GM11168 (cell line): ENCODE results near the gene AHNAK2.
"Not testable (repeated sequence)": the region's sequence is repeated elsewhere in the genome, so short reads cannot be mapped to it uniquely, and the experiment has no call there.

Experiments
- in situ Hi-C: fragments of 300-500 bp; cut with MboI; formaldehyde crosslinking; loops from one replicate; pipeline ENCODE4 v1.12.0; 2022; ENCODE audit warnings: low sequenced_read_pairs; ENCODE audit not compliant: unreplicated experiment

AHNAK2 gene

DNA sequence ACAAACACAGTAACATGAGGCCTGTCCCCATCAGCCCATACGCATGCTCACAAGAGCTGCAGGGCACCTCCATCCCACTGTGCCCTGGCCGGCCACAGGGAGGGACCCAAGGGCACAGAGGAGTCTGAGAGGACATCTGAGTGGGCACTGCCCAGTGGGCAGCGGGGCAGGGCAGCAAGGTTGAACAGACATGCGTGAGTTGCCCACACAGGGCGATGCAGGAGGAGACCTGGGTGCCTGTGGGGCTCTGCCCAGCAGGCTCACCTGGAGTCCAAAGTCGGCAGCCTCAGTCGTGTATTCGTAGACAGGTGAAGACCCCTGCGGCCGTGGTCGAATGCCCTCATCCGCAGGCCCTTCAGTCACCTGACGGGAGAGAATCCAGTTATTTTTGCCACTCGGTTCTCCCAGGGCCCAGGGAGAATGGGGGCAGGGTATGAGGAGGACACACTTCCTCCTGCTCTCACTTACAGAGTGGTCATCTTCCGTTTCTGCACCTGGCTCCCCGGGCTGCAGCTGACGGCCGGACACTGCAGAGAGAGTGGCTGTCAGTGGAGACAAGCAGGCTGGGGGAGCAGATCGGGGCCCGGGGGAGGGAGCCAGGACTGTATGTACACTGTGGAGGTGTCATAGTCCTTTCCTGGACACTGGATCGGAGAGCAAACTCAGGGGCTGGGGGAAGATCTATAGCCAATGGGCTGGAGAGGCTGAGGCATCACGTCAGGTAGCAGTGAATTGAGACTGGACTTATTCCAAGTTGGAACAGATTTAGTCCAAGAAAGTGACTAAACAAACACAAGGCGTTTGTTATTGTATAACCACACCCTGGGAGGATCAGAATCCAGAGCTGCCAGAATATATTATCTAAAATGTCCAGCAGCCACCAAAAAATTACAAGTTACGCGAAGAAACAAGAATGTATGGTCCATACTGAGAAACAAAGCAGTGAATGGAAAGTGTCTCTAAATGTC is 20.7 kb downstream of the AHNAK2 start:
- in situ Hi-C loops, result no loop called here

DNA sequence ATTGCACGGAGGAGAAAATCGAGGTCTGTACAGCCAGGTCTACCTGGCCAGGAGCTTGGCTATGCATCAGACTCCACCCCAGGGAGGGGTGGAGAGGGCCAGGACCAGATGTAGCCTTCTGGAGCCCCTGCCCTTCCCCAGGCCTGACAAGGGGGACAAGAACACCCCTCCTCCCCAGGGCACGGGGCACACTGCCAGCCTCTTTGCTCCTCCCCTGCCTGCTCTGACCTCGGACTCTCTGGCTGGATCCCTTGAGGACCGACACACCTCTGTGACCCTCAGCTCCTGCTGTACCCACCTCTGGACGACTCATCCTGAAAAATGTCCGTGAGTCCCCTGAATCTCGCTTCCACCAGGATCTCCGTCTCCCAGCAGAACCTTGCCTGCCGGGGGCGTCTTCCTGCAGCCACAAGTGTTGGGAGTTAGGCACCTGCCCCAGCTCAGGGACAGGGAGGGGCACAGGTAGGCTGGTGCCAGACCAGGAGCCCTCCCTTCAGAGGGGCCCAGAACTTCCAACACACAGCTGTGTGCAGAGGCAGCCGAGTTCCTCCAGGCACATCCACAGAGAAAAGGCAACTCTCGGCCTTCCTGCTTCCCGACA is 21.8 kb downstream of the AHNAK2 start:
- in situ Hi-C loops, result no loop called here

DNA sequence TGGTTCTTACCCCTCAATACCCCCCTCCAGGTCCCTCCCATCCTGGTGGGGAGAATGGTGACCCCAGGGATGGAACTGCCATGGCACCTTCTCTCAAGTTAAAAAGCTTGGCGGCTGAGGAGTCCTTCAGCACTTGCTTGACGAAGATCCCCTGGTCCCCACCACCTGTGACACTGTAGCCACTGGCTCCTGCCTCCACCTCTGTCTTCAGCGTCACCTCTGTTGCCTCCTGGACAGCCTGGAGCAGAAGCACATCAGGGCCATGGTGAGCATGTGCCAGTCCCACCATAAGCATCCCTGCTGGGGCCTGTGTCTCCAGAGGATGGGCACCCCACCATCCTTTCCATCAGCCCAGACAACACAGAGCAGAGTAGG is 22.8 kb downstream of the AHNAK2 start:
- in situ Hi-C loops, result no loop called here

DNA sequence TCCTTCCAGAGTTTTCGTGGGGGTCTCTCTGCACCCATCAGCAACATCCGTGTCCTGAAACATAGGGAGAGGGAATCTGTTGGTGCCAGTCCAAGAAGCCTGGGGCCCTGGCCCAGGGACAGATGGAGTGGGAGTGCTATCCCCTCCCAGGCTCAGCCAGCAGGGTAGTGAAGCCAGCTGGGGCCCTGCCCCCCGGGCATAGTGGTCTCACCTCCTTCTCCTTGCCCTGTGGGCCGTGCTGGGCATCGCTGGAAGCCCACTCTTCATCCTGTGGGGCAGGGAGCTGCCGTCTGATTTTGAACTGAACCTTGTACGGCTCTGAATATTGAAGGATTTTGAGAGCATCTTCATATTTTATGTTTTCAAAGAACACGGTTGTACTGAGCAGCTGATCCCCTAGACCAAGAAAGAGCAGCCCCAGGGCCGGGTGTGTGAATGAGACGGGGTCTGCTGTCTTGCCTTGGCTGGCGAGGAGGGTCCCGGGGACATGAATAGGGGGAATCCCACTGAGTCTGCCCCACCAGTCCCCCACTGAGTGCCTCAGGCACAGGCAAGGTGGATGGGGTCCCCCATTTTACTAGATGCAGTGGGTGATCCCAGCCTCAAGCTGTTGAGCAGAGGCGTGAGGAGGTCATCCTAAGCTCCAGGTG is 23.3 kb downstream of the AHNAK2 start:
- in situ Hi-C loops, result no loop called here

DNA sequence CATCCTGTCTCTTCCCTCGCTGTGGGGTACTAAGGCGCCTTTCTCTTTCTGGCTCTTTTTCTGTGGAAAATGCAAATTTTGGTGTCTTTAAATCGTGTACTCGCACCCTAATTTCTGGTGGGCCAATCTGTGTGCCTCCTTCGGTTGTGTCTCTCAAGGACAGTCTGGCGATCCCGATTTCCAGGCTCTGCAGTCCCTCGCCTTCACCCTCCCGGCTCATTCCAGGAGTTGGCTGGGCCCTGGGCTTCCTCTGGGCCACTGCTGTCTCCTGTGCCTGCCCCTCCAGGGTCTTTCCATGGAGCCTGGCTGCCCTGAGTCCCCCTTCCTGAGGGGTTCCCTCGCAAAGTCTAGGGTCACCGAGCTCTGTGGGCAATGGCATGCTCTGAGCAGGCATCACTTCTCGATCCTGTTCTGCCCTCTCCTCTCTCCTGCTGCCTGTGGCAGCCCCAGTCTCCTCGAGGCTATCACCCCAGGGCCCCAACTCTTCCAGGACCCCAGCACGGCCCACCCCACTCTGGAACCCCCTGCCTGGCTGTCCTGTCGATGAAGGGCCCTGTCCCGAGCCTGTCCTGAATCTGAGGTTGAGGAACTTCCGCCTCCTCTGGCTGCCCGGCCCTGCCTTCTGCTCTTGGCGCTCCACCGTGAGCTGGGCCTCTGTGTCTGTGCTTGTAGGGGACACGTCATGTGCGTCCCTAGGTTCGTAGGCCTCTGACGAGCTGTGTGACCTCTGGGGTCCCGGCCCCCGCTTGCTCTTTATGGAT is 24.1 kb downstream of the AHNAK2 start:
- in situ Hi-C loops, result no loop called here

DNA sequence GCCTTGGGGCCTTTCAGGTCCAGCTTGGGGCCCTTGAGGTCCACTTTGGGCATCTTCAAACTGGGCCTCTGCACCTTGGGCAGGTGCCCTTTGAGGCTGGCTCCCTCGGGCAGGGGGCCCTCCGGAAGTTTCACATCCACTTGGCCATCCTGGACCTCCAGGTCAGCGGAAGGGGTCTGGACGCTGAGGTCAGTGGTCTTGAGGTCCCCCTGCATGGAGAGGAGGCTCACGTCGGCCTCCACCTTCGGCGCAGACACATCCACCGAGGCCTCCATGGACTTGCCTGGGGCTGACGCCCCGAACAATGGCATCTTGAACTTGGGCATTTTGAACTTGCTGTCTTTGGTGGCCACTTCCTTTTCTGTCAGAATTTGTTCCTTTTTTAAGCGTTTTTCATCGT is 25.1 kb downstream of the AHNAK2 start:
- in situ Hi-C loops, result no loop called here

DNA sequence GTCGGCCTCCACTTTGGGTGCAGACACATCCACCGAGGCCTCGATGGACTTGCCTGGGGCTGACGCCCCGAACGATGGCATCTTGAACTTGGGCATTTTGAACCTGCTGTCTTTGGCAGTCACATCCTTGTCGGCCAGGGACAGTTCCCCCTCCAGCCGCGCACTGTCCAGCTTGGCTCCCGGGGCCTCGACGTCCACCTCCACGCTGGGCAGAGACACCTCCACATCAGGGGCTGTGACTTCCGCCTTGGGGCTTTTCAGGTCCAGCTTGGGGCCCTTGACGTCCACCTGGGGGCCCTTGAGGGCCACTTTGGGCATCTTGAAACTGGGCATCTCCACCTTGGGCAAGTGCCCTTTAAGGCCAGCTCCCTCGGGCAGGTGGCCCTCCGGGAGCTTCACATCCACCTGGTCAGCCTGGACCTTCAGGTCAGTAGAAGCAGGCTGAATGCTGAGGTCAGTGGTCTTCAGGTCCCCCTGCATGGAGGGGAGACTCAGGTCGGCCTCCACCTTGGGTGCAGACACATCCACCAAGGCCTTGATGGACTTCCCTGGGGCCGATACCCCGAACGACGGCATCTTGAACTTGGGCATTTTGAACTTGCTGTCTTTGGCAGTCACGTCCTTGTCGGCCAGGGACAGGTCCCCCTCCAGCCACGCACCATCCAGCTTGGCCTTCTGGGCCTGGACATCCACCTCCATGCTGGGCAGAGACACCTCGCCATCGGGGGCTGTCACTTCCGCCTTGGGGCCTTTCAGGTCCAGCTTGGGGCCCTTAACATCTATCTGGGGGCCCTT is 26.1 kb downstream of the AHNAK2 start:
- in situ Hi-C loops, result not testable (repeated sequence)

DNA sequence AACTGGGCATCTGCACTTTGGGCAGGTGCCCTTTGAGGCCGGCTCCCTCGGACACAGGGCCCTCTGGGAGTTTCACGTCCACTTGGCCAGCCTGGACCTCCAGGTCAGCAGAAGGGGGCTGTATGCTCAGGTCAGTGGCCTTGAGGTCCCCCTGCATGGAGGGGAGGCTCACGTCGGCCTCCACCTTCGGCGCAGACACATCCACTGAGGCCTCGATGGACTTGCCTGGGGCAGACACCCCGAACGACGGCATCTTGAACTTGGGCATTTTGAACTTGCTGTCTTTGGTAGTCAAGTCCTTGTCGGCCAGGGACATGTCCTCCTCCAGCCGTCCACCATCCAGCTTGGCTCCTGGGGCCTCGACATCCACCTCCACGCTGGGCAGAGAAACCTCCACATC is 27.5 kb downstream of the AHNAK2 start:
- in situ Hi-C loops, result not testable (repeated sequence)

DNA sequence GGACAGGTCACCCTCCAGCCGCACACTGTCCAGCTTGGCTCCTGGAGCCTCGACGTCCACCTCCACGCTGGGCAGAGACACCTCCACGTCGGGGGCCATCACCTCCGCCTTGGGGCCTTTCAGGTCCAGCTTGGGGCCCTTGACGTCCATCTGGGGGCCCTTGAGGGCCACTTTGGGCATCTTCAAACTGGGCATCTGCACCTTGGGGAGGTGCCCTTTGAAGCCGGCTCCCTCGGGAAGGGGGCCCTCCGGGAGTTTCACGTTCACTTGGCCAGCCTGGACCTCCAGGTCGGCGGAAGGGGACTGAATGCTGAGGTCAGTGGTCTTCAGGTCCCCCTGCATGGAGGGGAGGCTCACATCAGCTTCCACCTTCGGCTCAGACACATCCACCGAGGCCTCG is 28.2 kb downstream of the AHNAK2 start:
- in situ Hi-C loops, result no loop called here

DNA sequence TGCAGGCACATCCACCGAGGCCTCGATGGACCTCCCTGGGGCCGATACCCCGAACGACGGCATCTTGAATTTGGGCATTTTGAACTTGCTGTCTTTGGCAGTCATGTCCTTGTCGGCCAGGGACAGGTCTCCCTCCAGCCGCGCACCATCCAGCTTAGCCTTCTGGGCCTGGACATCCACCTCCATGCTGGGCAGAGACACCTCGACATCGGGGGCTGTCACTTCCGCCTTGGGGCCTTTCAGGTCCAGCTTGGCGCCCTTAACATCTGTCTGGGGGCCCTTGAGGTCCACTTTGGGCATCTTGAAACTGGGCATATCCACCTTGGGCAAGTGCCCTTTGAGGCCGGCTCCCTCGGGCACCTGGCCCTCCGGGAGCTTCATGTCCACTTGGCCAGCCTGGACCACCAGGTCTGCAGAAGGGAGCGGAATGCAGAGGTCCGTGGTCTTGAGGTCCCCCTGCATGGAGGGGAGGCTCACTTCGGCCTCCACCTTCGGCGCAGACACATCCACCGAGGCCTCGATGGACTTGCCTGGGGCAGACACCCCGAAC is 28.7 kb downstream of the AHNAK2 start:
- in situ Hi-C loops, result not testable (repeated sequence)

DNA sequence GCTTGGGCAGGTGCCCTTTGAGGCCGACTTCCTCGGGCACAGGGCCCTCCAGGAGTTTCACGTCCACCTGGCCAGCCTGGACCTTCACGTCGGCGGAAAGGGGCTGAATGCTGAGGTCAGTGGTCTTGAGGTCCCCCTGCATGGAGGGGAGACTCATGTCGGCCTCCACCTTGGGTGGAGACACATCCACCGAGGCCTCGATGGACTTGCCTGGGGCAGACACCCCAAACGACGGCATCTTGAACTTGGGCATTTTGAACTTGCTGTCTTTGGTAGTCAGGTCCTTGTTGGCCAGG is 29.5 kb downstream of the AHNAK2 start:
- in situ Hi-C loops, result no loop called here

DNA sequence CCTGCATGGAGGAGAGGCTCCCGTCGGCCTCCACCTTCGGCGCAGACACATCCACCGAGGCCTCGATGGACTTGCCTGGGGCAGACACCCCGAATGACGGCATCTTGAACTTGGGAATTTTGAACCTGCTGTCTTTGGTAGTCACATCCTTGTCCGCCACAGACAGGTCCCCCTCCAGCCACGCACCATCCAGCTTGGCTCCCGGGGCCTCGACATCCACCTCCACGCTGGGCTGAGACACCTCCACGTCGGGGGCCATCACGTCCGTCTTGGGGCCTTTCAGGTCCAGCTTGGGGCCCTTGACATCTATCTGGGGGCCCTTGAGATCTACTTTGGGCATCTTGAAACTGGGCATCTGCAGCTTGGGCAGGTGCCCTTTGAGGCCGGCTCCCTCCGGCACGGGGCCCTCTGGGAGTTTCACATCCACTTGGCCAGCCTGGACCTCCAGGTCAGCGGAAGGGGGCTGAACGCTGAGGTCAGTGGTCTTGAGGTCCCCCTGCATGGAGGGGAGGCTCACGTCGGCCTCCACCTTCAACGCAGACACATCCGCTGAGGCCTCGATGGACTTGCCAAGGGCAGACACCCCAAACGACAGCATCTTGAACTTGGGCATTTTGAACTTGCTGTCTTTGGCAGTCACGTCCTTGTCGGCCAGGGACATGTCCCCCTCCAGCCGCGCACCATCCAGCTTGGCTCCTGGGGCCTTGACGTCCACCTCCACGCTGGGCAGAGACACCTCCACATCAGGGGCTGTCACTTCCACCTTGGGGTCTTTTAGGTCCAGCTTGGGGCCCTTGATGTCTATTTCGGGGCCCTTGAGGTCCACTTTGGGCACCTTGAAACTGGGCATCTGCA is 30.1 kb downstream of the AHNAK2 start:
- in situ Hi-C loops, result not testable (repeated sequence)

DNA sequence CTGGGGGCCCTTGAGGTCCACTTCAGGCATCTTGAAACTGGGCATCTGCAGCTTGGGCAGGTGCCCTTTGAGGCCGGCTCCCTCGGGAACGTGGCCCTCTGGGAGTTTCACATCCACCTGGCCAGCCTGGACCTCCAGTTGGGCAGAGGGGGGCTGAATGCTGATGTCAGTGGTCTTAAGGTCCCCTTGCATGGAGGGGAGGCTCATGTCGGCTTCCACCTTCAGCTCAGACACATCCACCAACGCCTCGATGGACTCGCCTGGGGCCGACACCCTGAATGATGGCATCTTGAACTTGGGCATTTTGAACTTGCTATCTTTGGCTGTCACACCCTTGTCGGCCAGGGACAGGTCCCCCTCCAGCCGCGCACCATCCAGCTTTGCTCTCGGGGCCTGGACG is 31.0 kb downstream of the AHNAK2 start:
- in situ Hi-C loops, result not testable (repeated sequence)

DNA sequence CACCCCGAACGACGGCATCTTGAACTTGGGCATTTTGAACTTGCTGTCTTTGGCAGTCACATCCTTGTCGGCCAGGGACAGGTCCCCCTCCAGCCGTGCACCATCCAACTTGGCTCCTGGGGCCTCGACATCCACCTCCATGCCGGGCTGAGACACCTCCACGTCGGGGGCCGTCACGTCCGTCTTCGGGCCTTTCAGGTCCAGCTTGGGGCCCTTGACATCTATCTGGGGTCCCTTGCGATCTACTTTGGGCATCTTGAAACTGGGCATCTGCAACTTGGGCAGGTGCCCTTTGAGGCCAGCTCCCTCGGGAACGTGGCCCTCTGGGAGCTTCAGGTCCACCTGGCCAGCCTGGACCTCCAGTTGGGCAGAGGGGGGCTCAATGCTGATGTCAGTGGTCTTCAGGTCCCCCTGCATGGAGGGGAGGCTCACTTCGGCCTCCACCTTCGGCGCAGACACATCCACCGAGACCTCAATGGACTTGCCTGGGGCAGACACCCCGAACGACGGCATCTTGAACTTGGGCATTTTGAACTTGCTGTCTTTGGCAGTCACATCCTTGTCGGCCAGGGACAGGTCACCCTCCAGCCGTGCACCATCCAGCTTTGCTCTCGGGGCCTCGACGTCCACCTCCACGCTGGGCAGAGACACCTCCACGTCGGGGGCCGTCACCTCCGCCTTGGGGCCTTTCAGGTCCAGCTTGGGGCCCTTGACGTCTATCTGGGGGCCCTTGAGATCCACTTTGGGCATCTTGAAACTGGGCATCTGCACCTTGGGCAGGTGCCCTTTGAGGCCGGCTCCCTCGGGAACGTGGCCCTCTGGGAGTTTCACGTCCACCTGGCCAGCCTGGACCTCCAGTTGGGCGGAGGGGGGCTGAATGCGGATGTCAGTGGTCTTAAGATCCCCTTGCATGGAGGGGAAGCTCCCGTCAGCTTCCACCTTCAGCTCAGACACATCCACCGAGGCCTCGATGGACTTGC is 31.9 kb downstream of the AHNAK2 start:
- in situ Hi-C loops, result not testable (repeated sequence)

DNA sequence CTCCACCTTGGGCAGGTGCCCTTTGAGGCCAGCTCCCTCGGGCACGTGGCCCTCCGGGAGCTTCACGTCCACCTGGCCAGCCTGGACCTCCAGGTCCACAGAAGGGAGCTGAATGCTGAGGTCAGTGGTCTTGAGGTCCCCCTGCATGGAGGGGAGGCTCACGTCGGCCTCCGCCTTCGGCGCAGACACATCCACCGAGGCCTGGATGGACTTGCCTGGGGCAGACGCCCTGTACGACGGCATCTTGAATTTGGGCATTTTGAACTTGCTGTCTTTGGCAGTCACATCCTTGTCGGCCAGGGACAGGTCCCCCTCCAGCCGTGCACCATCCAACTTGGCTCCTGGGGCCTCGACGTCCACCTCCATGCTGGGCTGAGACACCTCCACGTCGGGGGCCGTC is 32.9 kb downstream of the AHNAK2 start:
- in situ Hi-C loops, result not testable (repeated sequence)

DNA sequence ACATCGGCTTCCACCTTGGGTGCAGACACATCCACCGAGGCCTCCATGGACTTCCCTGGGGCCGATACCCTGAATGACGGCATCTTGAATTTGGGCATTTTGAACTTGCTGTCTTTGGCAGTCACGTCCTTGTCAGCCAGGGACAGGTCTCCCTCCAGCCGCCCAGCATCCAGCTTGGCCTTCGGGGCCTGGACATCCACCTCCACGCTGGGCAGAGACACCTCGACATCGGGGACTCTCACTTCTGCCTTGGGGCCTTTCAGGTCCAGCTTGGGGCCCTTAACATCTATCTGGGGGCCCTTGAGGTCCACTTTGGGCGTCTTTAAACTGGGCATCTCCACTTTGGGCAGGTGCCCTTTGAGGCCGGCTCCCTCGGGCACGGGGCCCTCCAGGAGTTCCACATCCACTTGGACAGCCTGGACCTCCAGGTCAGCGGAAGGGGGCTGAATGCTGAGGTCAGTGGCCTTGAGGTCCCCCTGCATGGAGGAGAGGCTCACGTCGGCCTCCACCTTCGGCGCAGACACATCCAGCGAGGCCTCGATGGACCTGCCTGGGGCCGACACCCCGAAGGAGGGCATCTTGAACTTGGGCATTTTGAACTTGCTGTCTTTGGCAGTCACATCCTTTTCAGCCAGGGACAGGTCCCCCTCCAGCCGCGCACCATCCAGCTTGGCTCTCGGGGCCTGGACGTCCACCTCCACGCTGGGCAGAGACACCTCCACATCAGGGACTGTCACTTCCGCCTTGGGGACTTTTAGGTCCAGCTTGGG is 33.6 kb downstream of the AHNAK2 start:
- in situ Hi-C loops, result not testable (repeated sequence)

DNA sequence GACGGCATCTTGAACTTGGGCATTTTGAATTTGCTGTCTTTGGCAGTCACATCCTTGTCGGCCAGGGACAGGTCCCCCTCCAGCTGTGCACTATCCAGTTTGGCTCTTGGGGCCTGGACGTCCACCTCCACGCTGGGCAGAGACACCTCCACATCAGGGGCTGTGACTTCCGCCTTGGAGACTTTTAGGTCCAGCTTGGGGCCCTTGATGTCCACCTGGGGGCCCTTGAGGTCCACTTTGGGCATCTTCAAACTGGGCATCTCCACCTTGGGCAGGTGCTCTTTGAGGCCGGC is 34.2 kb downstream of the AHNAK2 start:
- in situ Hi-C loops, result not testable (repeated sequence)
